ENCODE data around the gene VEGFA.
A peak's percentile ranks its signal among the peaks of the same experiment; 100 is the strongest.

VEGFA gene

GRCh38 chr6:43806043-43806757 is 36.2 kb downstream of the VEGFA start:
- no peak overlapping the region for H3K4me3 ChIP-seq (ENCODE audit: low read depth, low read length)
- no peak for DNase-seq (ENCODE audit: low read depth, low spot score)
- in situ Hi-C loops (cut with HindIII; ENCODE audit: low sequenced_read_pairs) = no loop called here
- no peak for TF ChIP-seq CTCF (IDR thresholded peaks at IDR 0.05; ENCODE audit: low read depth, low read length)

GRCh38 chr6:43806758-43807227 is 36.8 kb downstream of the VEGFA start:
- no peak for TF ChIP-seq CTCF (IDR thresholded peaks at IDR 0.05; ENCODE audit: low read depth, low read length)
- in situ Hi-C loops (cut with HindIII; ENCODE audit: low sequenced_read_pairs) = no loop called here

GRCh38 chr6:43807228-43808061 is 37.4 kb downstream of the VEGFA start:
- no peak for TF ChIP-seq CTCF (IDR thresholded peaks at IDR 0.05; ENCODE audit: low read depth, low read length)
- no peak overlapping the region for H3K4me3 ChIP-seq (ENCODE audit: low read depth, low read length)
- no peak for DNase-seq (ENCODE audit: low read depth, low spot score)
- in situ Hi-C loops (cut with HindIII; ENCODE audit: low sequenced_read_pairs) = no loop called here

More at GRCh38 chr6:43806758-43807227, 36.8 kb downstream of the VEGFA start:
- H3K4me3 ChIP-seq (ENCODE audit: low read depth, low read length) = no peak overlapping the region
- DNase-seq (ENCODE audit: low read depth, low spot score) = no peak

- TF ChIP-seq CTCF (IDR thresholded peaks at IDR 0.05; ENCODE audit: low read depth, low read length) = no peak
- H3K4me3 ChIP-seq (ENCODE audit: low read depth, low read length) = no peak overlapping the region
- no peak for DNase-seq (ENCODE audit: low read depth, low spot score)
- in situ Hi-C loops (cut with HindIII; ENCODE audit: low sequenced_read_pairs) = no loop called here
These were observed 38.4 kb downstream of the VEGFA start for GRCh38 chr6:43808412-43808811.

GRCh38 chr6:43809417-43810305 is 39.6 kb downstream of the VEGFA start:
- TF ChIP-seq CTCF (IDR thresholded peaks at IDR 0.05; ENCODE audit: low read depth, low read length) = no peak
- in situ Hi-C loops (cut with HindIII; ENCODE audit: low sequenced_read_pairs) = no loop called here
- H3K4me3 ChIP-seq (ENCODE audit: low read depth, low read length) = no peak overlapping the region
- peak; percentile 63 for DNase-seq (ENCODE audit: low read depth, low spot score)

Measured in astrocyte of the spinal cord (primary cell).